Endothelial cell of umbilical vein (primary cell): ENCODE data around the gene HOOK2.

Experiments
- EZH2 ChIP-seq: IDR thresholded peaks from 2 replicates; pipeline ENCODE4 v1.6.1; 2012; ENCODE audit warnings: borderline replicate concordance, low read depth, mild to moderate bottlenecking, moderate library complexity, low read length, inconsistent platforms; ENCODE audit not compliant: severe bottlenecking
- JUN ChIP-seq: IDR thresholded peaks from 2 replicates; pipeline ENCODE4 v1.6.1; 2011; ENCODE audit warnings: borderline replicate concordance, low read depth; ENCODE audit not compliant: insufficient read length, insufficient read depth
- POLR2A ChIP-seq: IDR thresholded peaks from 2 replicates; pipeline ENCODE4 v1.6.1; 2012; ENCODE audit warnings: low read depth, mild to moderate bottlenecking, control low read depth, low read length
- TF ChIP-seq, protein P1 (sequence below), 2 donors: IDR thresholded peaks; 1 replicate in 1 of 2; 2 replicates in 1 of 2; pipeline ENCODE4 v1.5.1; 2011; ENCODE audit warnings: low read length in 2 of 2, mild to moderate bottlenecking in 2 of 2, moderate library complexity in 2 of 2, control low read depth in 1 of 2, inconsistent platforms in 1 of 2, low read depth in 1 of 2; ENCODE audit not compliant: insufficient read depth in 1 of 2; ENCODE audit errors: extremely low read depth in 1 of 2

- TF ChIP-seq, protein P1, sequence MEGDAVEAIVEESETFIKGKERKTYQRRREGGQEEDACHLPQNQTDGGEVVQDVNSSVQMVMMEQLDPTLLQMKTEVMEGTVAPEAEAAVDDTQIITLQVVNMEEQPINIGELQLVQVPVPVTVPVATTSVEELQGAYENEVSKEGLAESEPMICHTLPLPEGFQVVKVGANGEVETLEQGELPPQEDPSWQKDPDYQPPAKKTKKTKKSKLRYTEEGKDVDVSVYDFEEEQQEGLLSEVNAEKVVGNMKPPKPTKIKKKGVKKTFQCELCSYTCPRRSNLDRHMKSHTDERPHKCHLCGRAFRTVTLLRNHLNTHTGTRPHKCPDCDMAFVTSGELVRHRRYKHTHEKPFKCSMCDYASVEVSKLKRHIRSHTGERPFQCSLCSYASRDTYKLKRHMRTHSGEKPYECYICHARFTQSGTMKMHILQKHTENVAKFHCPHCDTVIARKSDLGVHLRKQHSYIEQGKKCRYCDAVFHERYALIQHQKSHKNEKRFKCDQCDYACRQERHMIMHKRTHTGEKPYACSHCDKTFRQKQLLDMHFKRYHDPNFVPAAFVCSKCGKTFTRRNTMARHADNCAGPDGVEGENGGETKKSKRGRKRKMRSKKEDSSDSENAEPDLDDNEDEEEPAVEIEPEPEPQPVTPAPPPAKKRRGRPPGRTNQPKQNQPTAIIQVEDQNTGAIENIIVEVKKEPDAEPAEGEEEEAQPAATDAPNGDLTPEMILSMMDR (IDR thresholded peaks at IDR 0.05; ENCODE audit: extremely low read depth in 1 of 2, insufficient read depth in 1 of 2, low read depth in 1 of 2, low read length in 2 of 2), result no peak
- TF ChIP-seq POLR2A (no peak), JUN (no peak), EZH2 (no peak)
Observed at GRCh38 chr19:12799742-12800465, 24.6 kb upstream of the HOOK2 start.
